Calu3 (cell line): ENCODE measurements around the gene PPM1D. TPM values are rescaled to one million over a fixed set of nuclear protein-coding genes. Genes with fewer than 3 reads are reported as not detected.

Source experiments
- BruUV-seq: library from RNA; stranded (reverse); fragments of 400-500 nt; replicated peaks from 2 replicates; lab custom pipeline; 2021; lab: Mats Ljungman, UMichigan
- CTCF ChIA-PET: fragments of 300-600 bp; sonication (Branson Sonifier 250); formaldehyde crosslinking; loops from one replicate; lab custom pipeline; 2022; ENCODE audit warnings: antibody characterized with exemption; lab: Charles Lee
- DNase-seq: peaks from one replicate; pipeline ENCODE4 v3.0.0; 2022
- H3K27ac Mint-ChIP-seq: one replicate; pipeline ENCODE4 v1.8.0; 2022; ENCODE audit warnings: mixed read lengths; ENCODE audit not compliant: unreplicated experiment
- H3K27me3 Mint-ChIP-seq: one replicate; pipeline ENCODE4 v1.8.0; 2022; ENCODE audit warnings: mixed read lengths; ENCODE audit not compliant: unreplicated experiment
- H3K36me3 Mint-ChIP-seq: one replicate; pipeline ENCODE4 v1.8.0; 2022; ENCODE audit warnings: mild to moderate bottlenecking, moderate library complexity, mixed read lengths; ENCODE audit not compliant: insufficient read depth, unreplicated experiment
- H3K4me1 Mint-ChIP-seq: one replicate; pipeline ENCODE4 v1.8.0; 2022; ENCODE audit warnings: mild to moderate bottlenecking, low read depth, mixed read lengths; ENCODE audit not compliant: unreplicated experiment
- H3K4me3 Mint-ChIP-seq: one replicate; pipeline ENCODE4 v1.8.0; 2022; ENCODE audit warnings: mild to moderate bottlenecking, low read depth, moderate library complexity, mixed read lengths; ENCODE audit not compliant: unreplicated experiment
- H3K9me3 Mint-ChIP-seq: one replicate; pipeline ENCODE4 v1.8.0; 2022; ENCODE audit warnings: low read depth, mixed read lengths; ENCODE audit not compliant: unreplicated experiment
- CTCF ChIP-seq: fragments of 200-600 bp; IDR thresholded peaks from one replicate; pipeline ENCODE4 v1.8.0; 2022; ENCODE audit warnings: antibody characterized with exemption; ENCODE audit not compliant: unreplicated experiment
- intact Hi-C: fragments of 100-400 bp; cut with micrococcal nuclease; formaldehyde crosslinking; loops from one replicate; pipeline ENCODE4 v1.10.0; 2022; ENCODE audit not compliant: unreplicated experiment
- total RNA-seq: library from RNA; stranded (reverse); gene quantifications from 2 replicates; pipeline ENCODE4 v1.2.3, GENCODE V29; 2022

Gene PPM1D
- total RNA-seq, 1 experiment from 2014 or later, result 7.6 TPM

- DNase-seq, result peak; percentile 93
- CTCF ChIA-PET, result interaction anchor here (0.6 to 1.1 kb wide), 3 partner anchors 11 to 78 kb away, joined by 3 read pairs; partner anchors contain the start of gene PPM1D
- Mint-ChIP-seq H3K27me3 (no peaks in the 10 kb centered on the region), H3K27ac (peak within 1 kb of the TSS; percentile 72), H3K4me3 (peak within 1 kb of the TSS; percentile 99), H3K36me3 (peaks cover 12% of the 10 kb centered on the region), H3K4me1 (no peaks in the 10 kb centered on the region), H3K9me3 (no peaks in the 10 kb centered on the region)
- intact Hi-C loops, result no loop called here
- BruUV-seq, result no TSS peak
- no peak for TF ChIP-seq CTCF
Observed at GRCh38 chr17:60677308-60678117, 77.5 kb downstream of the PPM1D start, which contains the start of gene BCAS3. BCAS3 (plus strand) TSS chr17:60677851.

- H3K9me3 Mint-ChIP-seq, result no peaks in the 10 kb centered on the region
- peaks cover 12% of the 10 kb centered on the region for H3K36me3 Mint-ChIP-seq
- peak overlapping the region; percentile 72 for H3K27ac Mint-ChIP-seq
- no TSS peak for BruUV-seq
- peak overlapping the region; percentile 99 for H3K4me3 Mint-ChIP-seq
- CTCF ChIA-PET, result interaction anchor here (0.6 to 1.1 kb wide), 3 partner anchors 10 to 78 kb away, joined by 3 read pairs; partner anchors contain the start of gene PPM1D
- no peak for DNase-seq
- no peaks in the 10 kb centered on the region for H3K4me1 Mint-ChIP-seq
- H3K27me3 Mint-ChIP-seq, result no peaks in the 10 kb centered on the region
- intact Hi-C loops, result no loop called here
- TF ChIP-seq CTCF, result no peak
Observed at GRCh38 chr17:60678118-60678444, 78.1 kb downstream of the PPM1D start.

- no TSS peak for BruUV-seq
- no peak overlapping the region for H3K27ac Mint-ChIP-seq
- H3K4me1 Mint-ChIP-seq, result no peaks in the 10 kb centered on the region
- DNase-seq, result no peak
- H3K4me3 Mint-ChIP-seq, result no peak overlapping the region
- no peaks in the 10 kb centered on the region for H3K27me3 Mint-ChIP-seq
- intact Hi-C loops, result no loop called here
- no peak for TF ChIP-seq CTCF
- CTCF ChIA-PET, result no interaction called here
- H3K9me3 Mint-ChIP-seq, result no peaks in the 10 kb centered on the region
- peaks cover 12% of the 10 kb centered on the region for H3K36me3 Mint-ChIP-seq
Observed at GRCh38 chr17:60679287-60679686, 79.3 kb downstream of the PPM1D start.

- H3K4me1 Mint-ChIP-seq, result no peaks in the 10 kb centered on the region
- intact Hi-C loops, result no loop called here
- BruUV-seq, result no TSS peak
- H3K4me3 Mint-ChIP-seq, result no peak overlapping the region
- TF ChIP-seq CTCF, result no peak
- DNase-seq, result no peak
- no peak overlapping the region for H3K27ac Mint-ChIP-seq
- CTCF ChIA-PET, result no interaction called here
- H3K9me3 Mint-ChIP-seq, result no peaks in the 10 kb centered on the region
- peaks cover 12% of the 10 kb centered on the region for H3K36me3 Mint-ChIP-seq
- H3K27me3 Mint-ChIP-seq, result no peaks in the 10 kb centered on the region
Observed at GRCh38 chr17:60680754-60681153, 80.8 kb downstream of the PPM1D start.
